Superior temporal gyrus (tissue), 1 donor: Measurements from ENCODE around the gene NFKBIA.
"Not testable (repeated sequence)": the region's sequence is repeated elsewhere in the genome, so short reads cannot be mapped to it uniquely, and the experiment has no call there.

Experiments used
- DNase-seq: peaks from one replicate; pipeline ENCODE4 v3.0.0-alpha.2; 2016; ENCODE audit errors: extremely low spot score

Gene NFKBIA

GRCh38 chr14:35368583-35369392 lies 35.8 kb downstream of the NFKBIA start:
- no peak for DNase-seq

GRCh38 chr14:35368139-35368460 lies 36.4 kb downstream of the NFKBIA start:
- DNase-seq = no peak

DNA sequence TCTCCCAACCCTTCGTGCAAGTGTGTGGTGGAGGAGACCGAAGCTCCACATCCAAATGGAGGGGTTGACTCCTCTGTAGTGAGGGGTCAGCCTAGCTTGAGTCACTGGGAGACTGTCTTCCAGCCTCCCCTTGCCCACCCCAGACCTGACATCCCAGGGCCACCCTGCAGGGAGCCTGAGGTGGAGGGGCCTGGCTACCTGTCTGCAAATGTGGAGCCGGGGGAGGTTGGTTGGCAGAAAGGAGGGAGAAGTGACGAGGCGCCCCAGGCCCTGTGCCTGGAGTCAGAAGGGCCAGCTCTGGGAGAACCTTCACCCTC lies 37.5 kb downstream of the NFKBIA start:
- DNase-seq = no peak

DNA sequence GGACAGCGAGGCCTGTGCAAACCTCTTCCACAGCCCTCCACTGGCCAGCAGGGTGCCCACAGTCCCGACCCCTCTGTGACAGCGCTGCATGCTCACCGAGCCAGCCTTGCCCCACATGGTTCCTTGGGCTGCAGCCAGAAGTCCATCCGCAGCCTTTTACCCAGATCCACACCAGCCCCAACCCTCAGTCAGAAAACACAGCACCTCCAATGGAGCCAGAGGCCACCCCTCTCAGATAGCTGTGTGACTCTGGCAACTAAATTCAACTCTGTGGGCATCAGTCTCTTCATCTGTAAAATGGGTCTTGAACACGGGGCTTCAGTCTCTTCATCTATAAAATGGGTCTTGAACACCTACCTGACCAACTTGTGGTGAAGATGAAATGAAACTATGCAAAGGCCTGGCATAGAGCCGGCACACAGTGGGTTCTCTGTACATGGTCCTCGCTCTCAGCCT lies 38.0 kb downstream of the NFKBIA start:
- no peak for DNase-seq

- DNase-seq = peak; percentile 52
Observed at GRCh38 chr14:35366056-35366451, 38.5 kb downstream of the NFKBIA start.

DNA sequence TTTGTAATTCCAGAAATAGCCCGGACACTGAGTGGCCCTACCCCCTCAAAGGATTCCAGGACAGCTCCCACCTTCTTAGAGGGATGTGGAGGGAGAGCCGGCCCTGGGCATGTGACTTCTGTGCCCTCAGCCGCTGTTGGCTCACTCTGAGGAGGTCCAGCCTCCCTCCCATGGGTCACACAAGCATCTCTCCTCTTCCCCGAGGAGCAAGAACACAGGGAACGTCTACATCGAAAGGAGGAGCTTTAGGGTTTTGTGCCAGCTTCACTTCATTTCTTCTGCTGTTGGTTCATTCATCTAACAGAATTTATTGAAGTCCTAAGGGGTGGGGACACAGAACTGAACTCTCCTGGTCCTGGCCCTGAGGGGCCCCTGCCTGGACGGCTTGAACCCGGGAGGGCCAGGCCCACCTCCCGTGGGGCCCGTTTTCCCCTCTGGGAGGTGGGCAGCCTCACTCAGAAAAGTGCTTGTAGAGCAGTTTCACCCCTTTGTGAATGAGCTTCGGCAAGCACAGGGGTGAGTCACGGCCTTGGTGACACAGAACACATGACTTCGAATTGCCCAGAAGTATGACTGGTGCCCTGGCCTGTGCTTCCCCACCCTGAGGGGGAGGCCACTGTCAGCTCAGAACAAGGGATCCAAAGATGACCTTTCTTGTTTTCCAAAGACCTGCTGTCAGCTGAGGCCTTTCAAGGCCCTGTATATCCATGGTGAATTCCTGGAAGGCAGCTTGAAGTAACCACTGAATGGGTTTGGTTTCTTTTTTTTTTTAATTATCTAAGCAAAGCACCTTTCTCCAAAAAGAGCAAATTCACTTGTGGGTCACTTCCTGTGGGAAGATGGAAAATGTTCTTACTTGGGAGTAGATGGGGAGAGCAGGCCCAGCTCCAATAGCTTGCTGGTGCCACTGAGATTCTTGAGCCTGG lies 39.2 kb downstream of the NFKBIA start:
- DNase-seq = no peak

- DNase-seq = no peak
Observed at GRCh38 chr14:35362911-35363374, 41.6 kb downstream of the NFKBIA start.

DNA sequence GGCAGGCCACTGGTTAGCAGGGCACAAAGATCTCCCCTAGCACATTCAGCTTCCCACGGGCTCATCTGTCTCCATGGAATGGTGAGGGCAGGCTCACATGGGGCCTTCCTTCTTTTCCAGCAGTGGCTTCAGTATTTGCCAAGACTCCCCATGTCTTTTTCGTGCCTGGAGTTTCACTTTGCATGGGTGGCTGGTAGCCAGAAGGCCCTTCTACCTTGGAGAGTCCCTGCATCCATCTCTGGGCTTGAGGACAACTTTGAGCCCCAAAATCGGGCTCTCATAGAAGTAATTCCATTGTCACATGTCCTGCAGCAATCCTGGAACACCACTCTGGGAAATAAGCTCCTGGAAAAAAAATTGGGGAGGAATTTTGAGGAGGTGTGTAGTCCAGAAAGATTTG lies 42.1 kb downstream of the NFKBIA start:
- DNase-seq = no peak

DNA sequence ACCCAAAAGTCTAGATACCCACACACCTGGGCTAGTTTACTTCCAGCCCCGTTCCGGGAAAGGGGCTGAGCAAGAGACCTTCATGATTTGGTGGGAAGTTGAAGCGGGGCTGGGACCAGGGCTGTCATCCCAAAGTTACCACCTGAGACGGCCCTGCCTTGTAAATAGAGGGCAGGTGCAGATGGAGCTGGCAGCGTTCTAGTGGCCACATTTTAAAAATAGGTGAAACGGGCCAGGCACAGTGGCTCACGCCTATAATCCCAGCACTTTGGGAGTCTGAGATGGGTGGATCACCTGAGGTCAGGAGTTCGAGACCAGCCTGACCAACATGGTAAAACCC lies 43.4 kb downstream of the NFKBIA start:
- no peak for DNase-seq

GRCh38 chr14:35359655-35360054 lies 44.9 kb downstream of the NFKBIA start:
- DNase-seq = not testable (repeated sequence)

DNA sequence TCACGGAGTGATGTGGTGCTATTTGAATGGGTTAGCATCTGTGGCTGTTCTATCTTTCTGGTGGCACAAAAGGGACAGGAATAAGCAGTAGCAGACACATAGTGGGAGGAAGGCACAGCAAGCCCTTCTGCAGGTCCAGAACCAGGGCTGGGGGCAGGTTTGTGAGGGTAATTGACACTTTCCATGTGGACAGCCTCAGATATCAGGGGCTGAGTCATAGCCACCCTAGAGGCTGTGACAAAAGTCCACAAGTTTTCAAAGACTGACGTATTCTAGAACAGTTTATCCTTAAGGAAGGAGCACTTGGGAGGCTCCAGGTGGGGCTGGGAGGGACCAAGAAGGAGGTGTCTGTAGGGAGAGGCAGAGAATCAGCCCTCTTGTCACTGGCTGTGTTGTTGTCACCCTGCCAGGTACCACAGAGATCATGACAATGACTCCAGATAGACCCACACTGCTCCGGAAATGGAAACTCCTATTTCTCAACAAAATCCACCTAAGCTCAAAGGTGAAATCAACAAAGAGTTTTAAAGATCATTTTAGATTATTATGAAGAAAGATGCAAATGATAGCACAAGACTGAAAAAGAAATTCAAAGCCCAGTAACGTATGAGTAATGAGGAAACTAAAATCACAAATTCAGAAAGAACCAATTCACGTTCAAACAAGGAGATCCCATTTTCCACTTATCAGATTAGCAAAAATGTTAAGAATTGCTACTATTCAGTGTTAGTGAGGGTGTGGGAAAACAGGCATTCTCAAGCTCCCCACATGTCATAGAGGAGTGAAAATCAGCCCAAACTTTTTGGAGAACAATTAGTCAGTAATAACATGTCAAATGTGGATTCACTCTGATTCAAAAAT lies 48.3 kb downstream of the NFKBIA start:
- no peak for DNase-seq

DNA sequence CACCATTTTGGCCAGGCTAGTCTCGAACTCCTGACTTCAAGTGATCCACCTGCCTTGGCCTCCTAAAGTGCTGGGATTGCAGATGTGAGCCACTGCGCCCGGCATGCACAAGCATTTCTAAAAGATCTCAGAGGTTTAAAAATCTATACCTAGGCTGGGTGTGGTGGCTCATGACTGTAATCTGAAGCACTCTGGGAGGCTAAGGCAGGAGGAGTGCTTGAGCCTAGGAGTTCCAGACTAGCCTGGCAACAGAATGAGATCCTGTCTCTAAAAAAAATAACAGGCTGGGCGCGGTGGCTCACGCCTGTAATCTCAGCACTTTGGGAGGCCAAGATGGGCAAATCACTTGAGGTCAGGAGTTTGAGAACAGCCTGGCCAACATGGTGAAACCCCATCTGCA lies 49.3 kb downstream of the NFKBIA start:
- not testable (repeated sequence) for DNase-seq

DNA sequence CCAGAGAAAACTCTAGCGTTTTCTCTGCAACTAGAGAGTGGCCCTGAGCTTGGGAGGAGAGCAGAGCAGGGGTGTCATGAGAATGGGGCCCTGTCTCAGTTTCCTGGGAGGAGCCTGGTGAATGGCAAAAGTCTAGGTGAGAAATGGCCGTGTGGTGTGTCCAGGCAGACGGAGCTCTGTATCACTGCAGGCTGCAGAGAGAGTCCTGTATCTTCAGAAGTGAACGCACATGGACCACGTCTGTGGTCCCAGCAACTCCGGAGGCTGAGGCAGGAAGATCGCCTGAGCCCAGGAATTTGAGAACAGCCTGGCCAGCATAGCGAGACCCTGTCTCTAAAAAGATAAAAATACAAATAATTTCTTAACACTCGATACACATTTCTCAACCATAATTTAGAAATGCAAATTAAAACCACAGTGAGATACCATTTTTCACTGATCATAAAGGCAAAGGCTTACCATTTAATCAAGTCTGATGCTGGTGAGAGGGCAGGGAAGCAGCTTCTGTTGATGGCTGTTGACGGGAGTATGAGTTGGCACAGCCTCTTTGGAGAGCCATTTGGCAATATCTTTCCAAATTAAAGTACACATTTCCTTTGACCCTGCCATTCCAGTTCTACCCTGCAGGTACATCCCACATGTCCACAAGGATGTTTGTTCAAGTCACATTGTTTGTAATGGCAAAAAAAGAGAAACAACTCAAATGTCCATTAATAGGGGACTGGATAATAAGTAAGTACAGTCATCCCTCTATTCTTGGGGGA lies 51.0 kb downstream of the NFKBIA start:
- DNase-seq = no peak

GRCh38 chr14:35352274-35353233 lies 52.0 kb downstream of the NFKBIA start:
- no peak for DNase-seq

DNA sequence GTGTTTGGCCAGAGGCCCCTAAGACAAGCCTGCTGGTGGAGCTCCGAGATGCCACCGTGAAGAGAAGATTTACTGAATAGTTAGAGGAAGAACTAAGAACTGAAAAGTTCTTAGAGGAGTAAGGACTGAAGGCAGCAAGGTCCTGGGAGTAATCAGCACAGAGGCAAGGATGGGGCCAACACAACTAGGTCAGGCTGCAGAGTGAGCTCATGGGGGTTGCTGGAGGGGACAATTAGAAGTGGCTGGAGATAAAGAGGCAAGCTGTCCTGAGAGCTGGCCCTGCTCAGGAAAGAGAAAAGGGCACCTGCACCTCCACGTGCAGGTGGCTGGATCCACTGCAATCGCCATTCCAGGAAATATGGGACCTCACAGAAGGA lies 52.7 kb downstream of the NFKBIA start:
- no peak for DNase-seq
